Measurements from ENCODE around the gene DCHS2.

The DCHS2 gene

DNA sequence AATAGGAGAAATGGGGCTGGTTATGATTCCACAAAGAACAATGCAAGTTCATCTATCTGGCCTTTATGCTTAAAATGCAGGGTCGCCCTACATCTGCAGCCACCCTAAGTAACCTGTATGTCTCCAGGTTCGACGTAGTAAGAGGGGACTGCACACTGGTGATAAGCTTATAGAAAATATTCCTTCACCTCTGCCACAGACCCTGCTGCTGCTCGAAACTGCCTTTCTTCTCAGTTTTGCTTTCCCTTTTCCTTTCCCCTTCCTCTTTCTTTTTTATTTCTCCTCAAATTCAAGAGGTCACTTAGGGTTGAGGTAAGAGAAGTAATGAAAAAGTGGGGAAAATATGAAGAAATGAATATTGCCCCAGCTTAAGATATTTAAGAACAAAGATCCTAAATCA, 123.5 kb downstream of the DCHS2 start:
- no peak for DNase-seq (ENCODE audit: low read depth)
- TF ChIP-seq, protein P1, sequence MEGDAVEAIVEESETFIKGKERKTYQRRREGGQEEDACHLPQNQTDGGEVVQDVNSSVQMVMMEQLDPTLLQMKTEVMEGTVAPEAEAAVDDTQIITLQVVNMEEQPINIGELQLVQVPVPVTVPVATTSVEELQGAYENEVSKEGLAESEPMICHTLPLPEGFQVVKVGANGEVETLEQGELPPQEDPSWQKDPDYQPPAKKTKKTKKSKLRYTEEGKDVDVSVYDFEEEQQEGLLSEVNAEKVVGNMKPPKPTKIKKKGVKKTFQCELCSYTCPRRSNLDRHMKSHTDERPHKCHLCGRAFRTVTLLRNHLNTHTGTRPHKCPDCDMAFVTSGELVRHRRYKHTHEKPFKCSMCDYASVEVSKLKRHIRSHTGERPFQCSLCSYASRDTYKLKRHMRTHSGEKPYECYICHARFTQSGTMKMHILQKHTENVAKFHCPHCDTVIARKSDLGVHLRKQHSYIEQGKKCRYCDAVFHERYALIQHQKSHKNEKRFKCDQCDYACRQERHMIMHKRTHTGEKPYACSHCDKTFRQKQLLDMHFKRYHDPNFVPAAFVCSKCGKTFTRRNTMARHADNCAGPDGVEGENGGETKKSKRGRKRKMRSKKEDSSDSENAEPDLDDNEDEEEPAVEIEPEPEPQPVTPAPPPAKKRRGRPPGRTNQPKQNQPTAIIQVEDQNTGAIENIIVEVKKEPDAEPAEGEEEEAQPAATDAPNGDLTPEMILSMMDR (IDR thresholded peaks at IDR 0.05; ENCODE audit: insufficient read depth, low read depth, low read length, missing control alignments), result no peak
- H3K4me3 ChIP-seq (ENCODE audit: low read length), result no peak overlapping the region

DNA sequence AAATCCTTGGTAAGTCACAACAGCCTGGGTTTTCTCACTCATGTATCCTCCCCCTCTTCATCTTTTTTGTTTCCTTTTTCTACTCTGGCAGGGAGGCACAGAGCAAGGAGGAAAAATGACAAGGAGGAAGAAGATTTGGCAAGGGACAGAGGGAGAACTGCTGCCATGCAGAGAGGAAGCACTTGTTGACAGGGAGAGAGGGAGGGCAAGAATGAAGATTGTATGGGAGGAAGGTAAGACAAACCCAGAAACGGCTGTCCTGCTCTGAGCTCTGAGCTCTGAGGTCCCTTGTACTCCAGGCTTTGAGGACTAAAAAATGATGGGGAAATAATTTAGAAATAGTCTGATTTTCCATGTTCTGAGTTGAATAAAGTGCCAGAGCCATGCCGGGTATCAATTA, 123.9 kb downstream of the DCHS2 start:
- DNase-seq (ENCODE audit: low read depth), result no peak
- TF ChIP-seq, protein P1 (IDR thresholded peaks at IDR 0.05; ENCODE audit: insufficient read depth, low read depth, low read length, missing control alignments), result no peak

DNA sequence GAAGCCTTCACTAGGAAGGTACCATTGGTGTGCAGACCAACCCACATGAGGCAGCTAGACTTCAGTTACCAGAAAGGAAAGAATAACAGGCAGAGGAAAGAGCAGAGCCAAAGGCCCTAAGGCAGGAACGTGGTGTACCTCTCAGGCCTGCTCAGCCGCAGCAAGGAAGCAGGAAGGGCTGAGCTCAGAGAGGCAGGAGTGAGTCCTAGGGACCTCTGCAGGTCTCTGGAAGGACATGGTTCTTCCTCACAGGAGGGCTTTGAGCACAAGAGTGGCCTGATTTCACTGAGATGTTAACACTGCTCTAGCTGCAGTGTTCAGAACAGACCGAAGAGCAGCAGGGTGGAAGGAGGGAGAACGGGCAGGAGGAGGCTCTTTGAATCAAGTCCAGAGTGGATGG, 124.6 kb downstream of the DCHS2 start:
- TF ChIP-seq, protein P1 (IDR thresholded peaks at IDR 0.05; ENCODE audit: insufficient read depth, low read depth, low read length, missing control alignments), result no peak
- DNase-seq (ENCODE audit: low read depth), result peak; percentile 22
- H3K4me3 ChIP-seq (ENCODE audit: low read length), result no peak overlapping the region

More for the DNA sequence above, 123.9 kb downstream of the DCHS2 start:
- H3K4me3 ChIP-seq (ENCODE audit: low read length), result no peak overlapping the region

DNA sequence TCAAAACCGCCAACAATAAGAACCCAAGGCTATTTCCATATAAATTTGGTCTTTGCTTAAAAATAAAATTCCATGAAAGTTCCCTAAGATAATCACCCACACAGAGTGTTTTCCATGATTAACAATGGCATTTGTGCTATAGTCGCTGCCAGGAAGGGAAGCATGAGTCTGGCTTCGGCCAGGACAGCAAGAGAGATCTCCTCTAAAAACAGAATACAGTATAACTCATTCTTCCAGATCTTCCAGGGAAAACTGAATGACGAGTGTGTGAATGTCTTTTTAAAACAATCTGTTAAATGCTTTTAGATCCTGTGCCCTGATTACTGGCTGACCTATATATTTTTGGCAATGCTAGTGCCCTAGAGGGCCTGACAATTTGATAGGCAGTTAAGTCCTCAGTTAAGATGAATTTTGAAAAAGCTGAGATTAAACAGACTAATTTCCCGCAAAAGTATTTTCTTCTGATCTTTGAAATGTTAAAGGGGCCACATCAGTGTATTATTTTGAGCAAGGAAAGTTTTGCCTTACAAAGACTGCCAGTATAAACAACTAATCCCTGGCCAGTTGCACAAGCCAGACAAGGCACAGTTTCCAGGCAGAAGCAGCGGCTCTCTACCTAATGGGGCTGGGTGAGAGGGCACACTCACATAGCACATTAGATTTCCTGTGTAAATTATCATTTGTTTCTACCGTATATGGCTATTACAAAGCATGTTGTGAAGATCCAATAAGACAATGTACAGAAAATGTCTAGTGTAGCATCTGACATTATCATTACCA, 127.3 kb downstream of the DCHS2 start:
- no peak for DNase-seq (ENCODE audit: low read depth)
- TF ChIP-seq, protein P1 (IDR thresholded peaks at IDR 0.05; ENCODE audit: insufficient read depth, low read depth, low read length, missing control alignments), result no peak
- H3K4me3 ChIP-seq (ENCODE audit: low read length), result no peak overlapping the region

DNA sequence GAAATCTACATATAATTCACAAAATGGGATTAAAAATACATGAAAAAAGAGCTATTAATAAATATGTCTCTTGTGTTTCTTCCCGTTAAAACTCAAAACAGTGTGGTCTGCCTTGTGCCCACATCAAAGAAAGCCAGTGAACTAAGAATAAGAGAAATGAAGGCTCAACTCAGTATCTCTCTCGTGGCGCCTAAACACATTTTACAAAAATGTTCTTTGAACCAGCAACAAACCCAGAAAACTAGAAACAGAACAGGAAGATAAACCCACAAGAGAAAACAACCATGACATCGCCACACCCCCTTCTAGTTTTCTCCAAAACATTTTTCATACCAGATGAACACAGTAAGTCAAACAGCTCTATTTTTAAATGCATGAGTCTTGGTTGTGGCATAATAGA, 130.1 kb downstream of the DCHS2 start:
- H3K4me3 ChIP-seq (ENCODE audit: low read length), result no peak overlapping the region
- TF ChIP-seq, protein P1 (IDR thresholded peaks at IDR 0.05; ENCODE audit: insufficient read depth, low read depth, low read length, missing control alignments), result no peak
- no peak for DNase-seq (ENCODE audit: low read depth)

DNA sequence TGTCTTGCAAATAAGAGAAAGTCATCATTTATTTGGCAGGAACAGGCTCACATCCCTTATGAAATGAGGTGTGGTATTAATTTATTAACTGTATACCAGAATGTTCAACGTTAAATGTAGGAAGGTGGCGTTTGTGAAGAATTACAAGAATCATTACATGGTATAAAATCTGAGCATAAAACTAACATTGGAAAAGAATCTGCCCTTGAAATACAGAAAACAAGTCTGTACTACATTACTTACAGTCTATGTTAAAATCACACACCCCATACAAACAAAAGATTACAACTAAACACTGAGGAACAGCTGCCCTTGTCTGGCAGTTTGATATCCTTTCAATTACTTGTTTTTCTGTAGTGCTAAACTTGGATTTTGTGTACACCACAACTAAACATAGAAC, 131.1 kb downstream of the DCHS2 start:
- TF ChIP-seq, protein P1 (IDR thresholded peaks at IDR 0.05; ENCODE audit: insufficient read depth, low read depth, low read length, missing control alignments), result no peak
- DNase-seq (ENCODE audit: low read depth), result no peak
- no peak overlapping the region for H3K4me3 ChIP-seq (ENCODE audit: low read length)

DNA sequence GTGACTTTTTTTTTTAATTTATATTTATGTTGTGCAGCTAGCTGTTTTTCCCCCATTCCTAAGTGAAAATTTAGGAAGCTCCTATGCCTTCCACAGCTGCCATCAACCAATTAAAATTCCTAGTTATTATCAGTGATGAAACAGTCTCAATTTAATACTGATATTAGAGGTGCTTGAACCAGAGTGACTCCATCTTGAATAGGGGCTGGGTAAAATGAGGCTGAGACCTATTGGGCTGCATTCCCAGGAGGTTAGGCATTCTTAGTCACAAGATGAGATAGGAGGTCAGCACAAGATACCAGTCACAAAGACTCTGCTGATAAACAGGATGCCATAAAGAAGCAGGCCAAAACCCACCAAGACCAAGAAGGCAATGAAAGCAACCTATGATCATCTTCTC, 136.7 kb downstream of the DCHS2 start:
- H3K4me3 ChIP-seq (ENCODE audit: low read length), result no peak overlapping the region
- TF ChIP-seq, protein P1 (IDR thresholded peaks at IDR 0.05; ENCODE audit: insufficient read depth, low read depth, low read length, missing control alignments), result no peak
- no peak for DNase-seq (ENCODE audit: low read depth)
